Breast epithelium (tissue), 4 donors: ENCODE data around the gene HYCC1. TPM values are rescaled to one million over a fixed set of nuclear protein-coding genes. Genes with fewer than 3 reads are reported as not detected.

Experiments
- DNase-seq, 2 donors: peaks; one replicate each; pipeline ENCODE4 v3.0.0-alpha.2; 2019; ENCODE audit warnings: low spot score in 2 of 2
- H3K27ac ChIP-seq, 2 donors: fragments of 200-600 bp; sonication (generic) in 1 of 2; one replicate each; pipeline ENCODE4 v1.5.1; 2016 to 2019; ENCODE audit warnings: mild to moderate bottlenecking in 1 of 2
- H3K27me3 ChIP-seq, 2 donors: fragments of 200-600 bp; sonication (generic) in 1 of 2; one replicate each; pipeline versions ENCODE4 v1.5.1 to v1.6.0; 2017 to 2019; ENCODE audit warnings: control low read depth in 1 of 2, mild to moderate bottlenecking in 1 of 2
- H3K36me3 ChIP-seq: fragments of 200-600 bp; one replicate; pipeline ENCODE4 v1.5.1; 2019
- H3K4me1 ChIP-seq, 2 donors: fragments of 200-600 bp; sonication (generic); one replicate each; pipeline ENCODE4 v1.5.1; 2016 to 2019; ENCODE audit warnings: control low read depth in 1 of 2
- H3K4me3 ChIP-seq, 3 donors: fragments of 200-600 bp; sonication (generic); 1 replicate in 2 of 3; 2 replicates in 1 of 3; pipeline ENCODE4 v1.5.1; 2016 to 2019; ENCODE audit warnings: mild to moderate bottlenecking in 3 of 3, moderate library complexity in 2 of 3
- H3K9me3 ChIP-seq, 2 donors: fragments of 200-600 bp; sonication (generic) in 1 of 2; one replicate each; pipeline ENCODE4 v1.5.1; 2016 to 2019; ENCODE audit warnings: control low read depth in 1 of 2
- CTCF ChIP-seq, 3 donors: fragments of 450-650 bp; IDR thresholded peaks; one replicate each; pipeline ENCODE4 v1.5.1; 2016 to 2017; ENCODE audit warnings: antibody characterized with exemption in 3 of 3, mild to moderate bottlenecking in 3 of 3, moderate library complexity in 3 of 3
- POLR2A ChIP-seq: fragments of 450-650 bp; IDR thresholded peaks from one replicate; pipeline ENCODE4 v1.6.1; 2016; ENCODE audit warnings: antibody characterized with exemption, mild to moderate bottlenecking, moderate library complexity
- POLR2AphosphoS5 ChIP-seq, 3 donors: sonication (generic); formaldehyde crosslinking; IDR thresholded peaks; one replicate each; pipeline ENCODE4 v1.6.1; 2017; ENCODE audit warnings: antibody characterized with exemption in 3 of 3
- intact Hi-C: fragments of 100-400 bp; cut with DNase I; formaldehyde crosslinking; loops from one replicate; pipeline ENCODE4 v1.15.1; 2023; ENCODE audit warnings: low total_unique reads
- total RNA-seq, 3 donors: library from RNA; depleted of rRNA; stranded (reverse); fragments of >200 nt; gene quantifications; one replicate each; pipeline ENCODE4 v1.1.0, GENCODE V29; 2016

HYCC1 gene
- total RNA-seq, 3 donors from 2014 or later = 43.8 to 64.6 (median 50.4) TPM

DNA sequence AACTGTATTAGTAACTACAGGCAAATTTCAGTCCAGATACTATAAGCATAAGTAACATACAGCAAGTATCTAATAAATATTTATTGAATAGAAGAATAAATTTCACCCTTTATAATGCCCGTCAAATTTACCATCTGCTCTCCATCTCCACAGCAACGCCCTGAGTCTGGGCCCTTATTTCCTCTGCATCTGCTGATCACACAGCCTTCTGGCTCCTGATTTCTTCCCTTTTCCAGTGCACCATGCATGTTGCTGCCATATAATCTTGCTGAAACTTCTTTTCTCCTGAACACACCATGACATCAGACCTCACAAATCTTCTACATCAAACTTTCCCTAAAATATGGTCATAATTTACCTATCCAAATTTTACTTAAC lies 15.4 kb downstream of the HYCC1 start:
- TF ChIP-seq POLR2AphosphoS5 (IDR thresholded peaks at IDR 0.05) (no peak), POLR2A (no peak), CTCF (IDR thresholded peaks at IDR 0.05) (no peak)
- no peaks in the 10 kb centered on the region for H3K36me3 ChIP-seq

DNA sequence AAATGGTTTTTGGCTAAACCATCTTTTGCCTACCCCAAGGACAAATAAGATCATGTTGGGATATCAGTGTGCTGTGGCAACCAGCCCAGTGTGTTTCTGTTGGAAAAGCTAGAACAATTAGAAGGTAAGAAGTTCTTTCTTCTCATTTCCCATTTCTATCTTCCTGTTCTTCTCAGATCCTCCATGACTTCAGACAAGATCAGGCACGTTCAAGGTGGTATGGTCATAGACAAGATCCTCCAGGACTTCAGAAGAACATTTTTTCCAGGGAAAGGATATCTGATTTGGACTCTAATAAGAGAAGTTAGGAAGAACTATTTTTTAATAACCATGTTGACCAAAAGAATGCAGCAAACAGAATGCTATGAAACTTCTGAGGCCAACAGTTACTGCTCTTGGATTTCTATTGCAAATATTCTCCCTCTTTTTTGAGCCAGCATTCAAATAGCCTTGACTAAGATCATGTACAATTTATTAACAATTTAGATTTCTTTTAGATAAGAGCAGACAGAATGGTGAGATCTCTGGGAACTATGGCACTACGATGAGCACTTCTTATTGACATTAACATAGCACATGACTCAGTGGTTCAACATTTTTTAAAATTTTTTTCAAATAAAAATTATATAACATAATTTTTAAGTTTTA lies 15.9 kb downstream of the HYCC1 start:
- peak in 1 of 2 donors; percentile 37 for DNase-seq
- TF ChIP-seq POLR2A (no peak), CTCF (IDR thresholded peaks at IDR 0.05) (no peak), POLR2AphosphoS5 (IDR thresholded peaks at IDR 0.05) (no peak)
- intact Hi-C loops = no loop called here
- Histone ChIP-seq H3K9me3 (no peaks in the 10 kb centered on the region), H3K27ac (peak overlapping the region; percentile 60 to 64), H3K36me3 (no peaks in the 10 kb centered on the region), H3K4me1 (no peaks in the 10 kb centered on the region), H3K4me3 (no peak overlapping the region), H3K27me3 (no peaks in the 10 kb centered on the region)

More for the DNA sequence above, 15.4 kb downstream of the HYCC1 start:
- Histone ChIP-seq H3K27ac (peak overlapping the region; percentile 37 to 48), H3K4me1 (no peaks in the 10 kb centered on the region), H3K9me3 (no peaks in the 10 kb centered on the region), H3K4me3 (no peak overlapping the region), H3K27me3 (no peaks in the 10 kb centered on the region)
- no peak for DNase-seq
- intact Hi-C loops = no loop called here

DNA sequence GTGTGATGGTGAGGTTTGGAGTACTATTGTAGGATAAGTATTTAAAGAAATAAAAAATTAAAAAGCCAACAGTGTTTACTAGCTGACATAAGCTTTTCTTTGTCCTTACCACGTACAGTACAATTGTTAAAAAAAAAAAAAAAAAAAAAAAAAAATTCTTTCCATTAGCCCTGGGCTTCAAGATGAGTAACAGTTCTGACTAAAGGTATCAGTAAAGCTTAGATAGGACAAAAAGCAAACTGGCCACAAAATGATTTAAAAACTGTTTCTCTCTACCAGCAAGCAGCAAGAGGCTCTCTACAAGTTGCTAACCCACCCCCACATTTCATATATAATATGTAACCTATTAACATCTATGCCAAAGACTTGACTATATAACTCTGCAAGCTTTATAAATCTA lies 17.5 kb downstream of the HYCC1 start:
- intact Hi-C loops = no loop called here
- Histone ChIP-seq H3K27ac (no peak overlapping the region), H3K9me3 (no peaks in the 10 kb centered on the region), H3K36me3 (no peaks in the 10 kb centered on the region), H3K4me1 (no peaks in the 10 kb centered on the region), H3K27me3 (no peaks in the 10 kb centered on the region), H3K4me3 (no peak overlapping the region)
- TF ChIP-seq CTCF (IDR thresholded peaks at IDR 0.05) (no peak), POLR2AphosphoS5 (IDR thresholded peaks at IDR 0.05) (no peak), POLR2A (no peak)
- no peak for DNase-seq

GRCh38 chr7:22995011-22995410 lies 18.9 kb downstream of the HYCC1 start:
- intact Hi-C loops = no loop called here
- no peaks in the 10 kb centered on the region for H3K9me3 ChIP-seq
- H3K4me1 ChIP-seq = no peaks in the 10 kb centered on the region
- DNase-seq = no peak
- H3K27me3 ChIP-seq = no peaks in the 10 kb centered on the region
- H3K36me3 ChIP-seq = no peaks in the 10 kb centered on the region
- TF ChIP-seq CTCF (IDR thresholded peaks at IDR 0.05) (no peak), POLR2A (no peak), POLR2AphosphoS5 (IDR thresholded peaks at IDR 0.05) (no peak)
- no peak overlapping the region for H3K4me3 ChIP-seq
- H3K27ac ChIP-seq = peak overlapping the region in 1 of 2 donors; percentile 4

- TF ChIP-seq POLR2A = no peak
- no peak for TF ChIP-seq CTCF (IDR thresholded peaks at IDR 0.05)
- TF ChIP-seq POLR2AphosphoS5 (IDR thresholded peaks at IDR 0.05) = no peak
- Histone ChIP-seq H3K36me3 (no peaks in the 10 kb centered on the region), H3K4me1 (no peaks in the 10 kb centered on the region), H3K4me3 (no peak overlapping the region), H3K27ac (no peak overlapping the region), H3K9me3 (no peaks in the 10 kb centered on the region), H3K27me3 (no peaks in the 10 kb centered on the region)
- no peak for DNase-seq
- intact Hi-C loops = no loop called here
Observed at GRCh38 chr7:22992874-22993840, 20.8 kb downstream of the HYCC1 start.
